Measurements from ENCODE around the gene SCYGR5.

Gene SCYGR5

DNA sequence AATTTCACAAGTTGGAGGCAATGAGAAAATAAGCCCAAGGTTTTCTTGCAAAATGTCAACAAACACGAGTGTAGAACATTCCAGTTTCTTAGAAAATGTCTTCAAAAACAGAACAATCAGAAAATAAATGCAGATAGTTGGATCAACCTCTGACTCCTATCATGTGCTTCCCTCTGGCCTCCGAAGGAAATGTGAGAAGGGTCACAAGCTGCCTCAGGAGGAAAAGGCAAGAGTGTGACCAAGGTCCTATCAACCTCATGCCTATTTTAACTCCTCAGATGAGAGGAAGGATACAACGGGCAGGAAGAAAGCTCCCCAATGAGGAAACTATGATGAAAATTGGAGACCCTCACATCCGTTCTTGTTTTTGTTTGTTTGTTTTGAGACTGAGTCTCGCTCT is 7.9 kb downstream of the SCYGR5 start:
- no peak overlapping the region for H3K27ac ChIP-seq
- TF ChIP-seq, protein P1, sequence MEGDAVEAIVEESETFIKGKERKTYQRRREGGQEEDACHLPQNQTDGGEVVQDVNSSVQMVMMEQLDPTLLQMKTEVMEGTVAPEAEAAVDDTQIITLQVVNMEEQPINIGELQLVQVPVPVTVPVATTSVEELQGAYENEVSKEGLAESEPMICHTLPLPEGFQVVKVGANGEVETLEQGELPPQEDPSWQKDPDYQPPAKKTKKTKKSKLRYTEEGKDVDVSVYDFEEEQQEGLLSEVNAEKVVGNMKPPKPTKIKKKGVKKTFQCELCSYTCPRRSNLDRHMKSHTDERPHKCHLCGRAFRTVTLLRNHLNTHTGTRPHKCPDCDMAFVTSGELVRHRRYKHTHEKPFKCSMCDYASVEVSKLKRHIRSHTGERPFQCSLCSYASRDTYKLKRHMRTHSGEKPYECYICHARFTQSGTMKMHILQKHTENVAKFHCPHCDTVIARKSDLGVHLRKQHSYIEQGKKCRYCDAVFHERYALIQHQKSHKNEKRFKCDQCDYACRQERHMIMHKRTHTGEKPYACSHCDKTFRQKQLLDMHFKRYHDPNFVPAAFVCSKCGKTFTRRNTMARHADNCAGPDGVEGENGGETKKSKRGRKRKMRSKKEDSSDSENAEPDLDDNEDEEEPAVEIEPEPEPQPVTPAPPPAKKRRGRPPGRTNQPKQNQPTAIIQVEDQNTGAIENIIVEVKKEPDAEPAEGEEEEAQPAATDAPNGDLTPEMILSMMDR (IDR thresholded peaks at IDR 0.05) = no peak
- no peak for TF ChIP-seq ZFX (IDR thresholded peaks at IDR 0.05; ENCODE audit: borderline replicate concordance)

DNA sequence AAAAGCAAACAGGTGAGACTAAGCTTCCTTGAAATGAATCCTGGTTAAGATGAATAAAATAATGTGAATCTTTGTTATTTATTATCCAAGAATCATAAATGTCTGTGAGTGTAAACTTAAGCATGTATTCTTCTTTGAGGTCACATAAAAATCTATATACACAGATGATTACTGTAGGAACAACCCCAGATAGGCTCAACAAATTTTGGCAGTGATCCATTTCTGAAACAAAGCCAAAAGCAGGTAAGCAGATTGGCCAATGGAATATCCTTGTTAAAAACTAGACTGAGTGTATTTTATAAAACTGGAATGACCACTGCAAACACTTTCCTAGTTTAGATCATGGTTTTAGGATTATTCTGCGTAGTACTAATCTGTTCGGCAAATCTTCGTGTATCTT is 11.3 kb downstream of the SCYGR5 start:
- no peak for TF ChIP-seq ZFX (IDR thresholded peaks at IDR 0.05; ENCODE audit: borderline replicate concordance)
- TF ChIP-seq, protein P1 (IDR thresholded peaks at IDR 0.05) = no peak
- no peak overlapping the region for H3K27ac ChIP-seq

DNA sequence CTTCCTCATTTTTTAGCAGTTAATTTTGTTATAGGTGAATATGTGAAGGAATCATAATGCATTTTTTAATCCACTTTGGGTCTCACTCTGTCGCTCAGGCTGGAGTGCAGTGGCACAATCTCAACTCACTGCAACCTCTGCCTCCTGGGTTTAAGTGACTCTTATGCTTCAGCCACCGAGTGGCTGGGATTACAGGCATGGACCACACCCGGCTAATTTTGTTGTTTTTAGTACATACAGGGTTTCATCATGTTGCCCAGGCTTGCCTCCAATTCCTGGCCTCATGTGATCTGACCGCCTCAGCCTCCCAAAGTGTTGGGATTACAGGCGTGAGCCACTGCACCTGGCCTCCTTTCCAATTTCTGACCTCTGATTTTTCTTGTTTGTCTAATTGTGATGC is 17.7 kb downstream of the SCYGR5 start:
- no peak for TF ChIP-seq ZFX (IDR thresholded peaks at IDR 0.05; ENCODE audit: borderline replicate concordance)
- TF ChIP-seq, protein P1 (IDR thresholded peaks at IDR 0.05) = no peak
- no peak overlapping the region for H3K27ac ChIP-seq

DNA sequence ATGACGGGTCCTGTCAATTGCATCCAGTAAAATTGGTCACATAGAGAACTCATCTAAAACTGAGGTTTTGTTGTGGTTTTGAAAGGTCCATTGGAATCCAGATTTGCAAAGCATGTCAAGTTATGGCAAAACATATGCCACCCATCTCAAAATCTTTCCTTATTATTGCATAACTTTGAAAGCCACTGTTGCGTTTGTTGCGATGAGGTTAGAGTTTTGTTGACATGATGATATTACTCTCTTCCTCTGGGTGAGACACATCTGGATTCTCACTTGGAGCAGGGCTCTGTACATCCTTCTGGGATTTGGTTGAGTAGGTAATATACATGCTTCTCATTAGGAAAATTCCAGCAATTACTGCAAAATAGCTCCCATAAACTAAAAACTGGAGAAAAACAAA is 20.6 kb downstream of the SCYGR5 start:
- TF ChIP-seq, protein P1 (IDR thresholded peaks at IDR 0.05) = no peak
- TF ChIP-seq ZFX (IDR thresholded peaks at IDR 0.05; ENCODE audit: borderline replicate concordance) = no peak
- no peak overlapping the region for H3K27ac ChIP-seq

DNA sequence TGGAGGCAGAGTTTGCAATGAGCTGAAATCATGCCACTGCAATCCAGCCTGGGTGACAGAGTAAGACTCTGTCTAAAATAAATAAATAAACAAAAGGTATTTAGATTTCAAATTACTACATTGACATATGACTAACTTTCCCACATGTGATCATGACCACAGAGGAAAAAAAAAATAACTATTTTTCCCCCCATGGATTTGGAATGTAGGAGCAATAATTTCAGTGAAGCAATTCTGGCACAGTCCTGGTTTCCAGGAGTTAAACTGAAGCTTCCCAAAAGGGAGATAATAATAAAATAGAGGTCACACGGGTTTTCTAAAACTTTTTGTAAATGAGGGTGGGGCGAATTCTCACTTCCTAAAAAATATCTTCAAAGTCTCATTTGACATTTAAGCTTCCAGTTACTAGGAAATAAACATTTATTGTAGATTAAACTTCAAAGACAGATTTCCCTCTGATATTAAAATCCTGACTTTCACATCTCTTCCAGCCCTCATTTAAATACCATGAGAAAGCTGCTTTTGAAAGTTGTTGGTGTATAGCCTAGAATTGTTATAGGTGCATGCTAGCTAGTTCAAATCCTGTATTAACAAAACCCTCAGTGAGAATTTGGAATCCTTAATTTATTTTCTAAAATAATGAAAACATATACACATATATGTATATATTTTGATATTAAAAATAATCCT is 30.5 kb downstream of the SCYGR5 start:
- TF ChIP-seq, protein P1 (IDR thresholded peaks at IDR 0.05) = no peak
- no peak for TF ChIP-seq ZFX (IDR thresholded peaks at IDR 0.05; ENCODE audit: borderline replicate concordance)
- no peak overlapping the region for H3K27ac ChIP-seq

DNA sequence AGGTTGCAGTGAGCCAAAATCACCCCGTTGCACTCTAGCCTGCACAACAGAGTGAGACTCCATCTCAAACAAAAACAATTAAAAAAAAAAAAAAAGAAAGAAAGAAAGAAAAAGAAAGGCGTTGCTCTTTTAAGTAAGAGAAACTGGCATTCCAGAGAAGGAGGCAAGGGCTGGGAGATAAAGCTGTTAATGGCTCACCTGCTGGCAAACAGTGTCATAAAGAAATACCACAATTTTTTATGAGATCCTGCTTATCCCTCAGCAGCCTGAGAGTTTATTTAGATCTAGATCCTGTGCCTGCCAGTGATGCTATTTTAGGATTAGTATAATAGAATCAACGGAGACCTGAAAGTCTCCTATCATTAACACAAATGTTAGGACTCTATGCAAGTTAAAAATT is 35.0 kb downstream of the SCYGR5 start:
- H3K27ac ChIP-seq = no peak overlapping the region
- TF ChIP-seq, protein P1 (IDR thresholded peaks at IDR 0.05) = no peak
- TF ChIP-seq ZFX (IDR thresholded peaks at IDR 0.05; ENCODE audit: borderline replicate concordance) = no peak

DNA sequence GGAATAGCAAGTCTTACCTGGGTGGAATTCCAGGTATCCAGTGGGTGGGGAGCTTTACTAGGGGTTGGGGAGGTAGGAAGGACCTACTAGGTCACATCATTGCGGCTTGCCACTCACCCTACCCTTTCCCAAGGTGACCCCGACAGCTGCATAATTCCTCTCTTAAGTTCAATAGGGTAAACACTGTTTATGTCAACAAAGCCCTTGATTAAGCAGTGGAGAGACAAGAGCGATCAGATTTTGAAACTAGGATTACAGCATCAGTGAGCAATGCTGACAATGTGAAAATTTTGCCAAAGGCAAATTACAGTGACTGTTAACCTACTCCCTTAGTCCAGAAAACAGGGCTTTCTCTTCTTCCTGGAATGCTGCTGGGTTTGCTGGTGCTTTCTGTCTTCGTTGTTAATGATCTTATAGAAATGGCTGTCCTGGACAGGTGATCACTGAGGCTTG is 36.7 kb downstream of the SCYGR5 start:
- no peak overlapping the region for H3K27ac ChIP-seq
- no peak for TF ChIP-seq ZFX (IDR thresholded peaks at IDR 0.05; ENCODE audit: borderline replicate concordance)
- TF ChIP-seq, protein P1 (IDR thresholded peaks at IDR 0.05) = no peak
